MM.1S (cell line): ENCODE results near the gene THRA.

Experiments used
- CTCF ChIP-seq: fragments of 300-600 bp; sonication (generic); IDR thresholded peaks from 2 replicates; pipeline ENCODE4 v1.5.1; 2016; ENCODE audit warnings: antibody characterized with exemption, low read length, mixed read lengths
- EZH2 ChIP-seq: fragments of 300-600 bp; sonication (generic); optimal IDR thresholded peaks from 2 replicates; pipeline ENCODE3; 2017; ENCODE audit warnings: low read depth, mild to moderate bottlenecking, antibody characterized with exemption, low read length, mixed read lengths
- EZH2phosphoT487 ChIP-seq: fragments of 300-600 bp; sonication (generic); IDR thresholded peaks from 2 replicates; pipeline ENCODE4 v1.6.1; 2018; ENCODE audit warnings: antibody characterized with exemption, low read length

GRCh38 chr17:40064971-40065768, 2.4 kb downstream of the THRA start:
- TF ChIP-seq CTCF (no peak), EZH2 (no peak), EZH2phosphoT487 (no peak)
